HTERT RPE-1 (cell line): ENCODE results near the gene ZFAND3.

Experiments used
- in situ Hi-C: fragments of 300-500 bp; cut with MboI; formaldehyde crosslinking; loops from 4 replicates; pipeline ENCODE4 v1.14.3; 2020; ENCODE audit warnings: low sequenced_read_pairs

ZFAND3 gene

GRCh38 chr6:37819177-37819801, at the start of gene ZFAND3:
Gene ZFAND3, plus strand, starts transcription at chr6:37819727. Its CDS starts 219 bp downstream, at chr6:37819946.
- in situ Hi-C loops: no loop called here

DNA sequence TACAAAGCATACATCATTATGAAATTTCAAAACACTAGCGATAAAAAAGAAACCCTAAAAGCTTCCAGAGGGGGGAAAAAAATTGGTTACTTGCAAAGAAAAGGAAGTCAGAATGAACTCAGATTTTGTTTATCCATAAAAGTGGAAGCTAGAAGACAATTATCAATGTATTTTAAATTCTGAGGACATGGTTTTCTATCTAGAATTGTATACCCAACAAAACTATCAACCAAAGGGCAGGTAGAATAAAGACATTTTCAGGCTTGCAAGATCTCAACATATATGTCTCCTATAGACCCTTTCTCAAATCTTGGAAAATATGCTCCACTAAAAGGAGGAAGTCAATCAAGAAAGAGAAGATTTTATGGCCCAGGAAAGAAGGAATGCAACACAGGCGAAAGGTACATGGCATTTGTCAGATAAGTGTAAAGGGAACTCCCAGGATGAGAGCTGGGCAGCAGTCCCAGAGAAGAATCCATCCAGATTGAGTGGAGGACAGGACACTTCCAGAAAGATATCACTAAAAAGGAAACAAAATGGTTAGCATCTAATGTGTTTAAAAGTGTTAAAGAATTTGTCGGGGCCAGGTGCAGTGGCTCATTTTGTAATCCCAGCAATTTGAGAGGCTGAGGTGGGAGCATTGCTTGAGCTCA, 45.4 kb upstream of the ZFAND3 start:
- in situ Hi-C loops: no loop called here

GRCh38 chr6:37776566-37776965, 43.0 kb upstream of the ZFAND3 start:
- in situ Hi-C loops: no loop called here

- in situ Hi-C loops: no loop called here
Observed at GRCh38 chr6:37777272-37777834, 42.2 kb upstream of the ZFAND3 start.

DNA sequence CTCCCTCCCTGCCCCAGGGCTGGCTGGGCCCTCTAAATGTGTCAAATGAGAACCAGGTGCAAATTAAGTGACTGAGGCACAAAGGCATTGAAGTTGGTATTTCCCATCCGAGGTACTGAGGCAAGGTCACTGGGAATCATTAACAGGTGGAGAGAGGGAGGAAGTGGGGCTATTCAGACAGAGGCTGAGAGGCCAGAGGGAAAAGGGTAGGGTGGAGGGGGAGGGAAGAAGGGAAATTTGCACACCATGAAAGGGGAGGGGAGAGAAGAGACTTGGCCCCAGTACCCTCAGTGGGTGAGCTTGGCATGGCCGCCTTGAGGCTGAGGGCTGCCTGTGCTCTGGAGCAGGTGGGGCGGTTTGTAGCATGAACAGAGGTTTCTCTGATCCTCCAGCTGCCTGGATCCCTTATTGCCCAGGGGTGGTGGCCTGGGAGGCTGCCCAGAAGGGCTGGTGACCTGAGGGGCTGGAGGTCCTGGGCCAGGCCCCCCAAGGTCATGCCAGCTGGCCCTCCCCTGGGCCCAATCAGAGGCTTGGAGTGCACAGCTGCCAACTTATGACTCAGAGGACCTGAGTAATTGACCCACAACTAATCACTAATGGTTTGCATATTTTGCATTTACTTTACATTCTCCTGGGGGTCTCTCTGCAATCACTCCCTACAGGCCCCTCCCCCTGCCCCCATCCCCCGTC, 40.3 kb upstream of the ZFAND3 start:
- in situ Hi-C loops: no loop called here

DNA sequence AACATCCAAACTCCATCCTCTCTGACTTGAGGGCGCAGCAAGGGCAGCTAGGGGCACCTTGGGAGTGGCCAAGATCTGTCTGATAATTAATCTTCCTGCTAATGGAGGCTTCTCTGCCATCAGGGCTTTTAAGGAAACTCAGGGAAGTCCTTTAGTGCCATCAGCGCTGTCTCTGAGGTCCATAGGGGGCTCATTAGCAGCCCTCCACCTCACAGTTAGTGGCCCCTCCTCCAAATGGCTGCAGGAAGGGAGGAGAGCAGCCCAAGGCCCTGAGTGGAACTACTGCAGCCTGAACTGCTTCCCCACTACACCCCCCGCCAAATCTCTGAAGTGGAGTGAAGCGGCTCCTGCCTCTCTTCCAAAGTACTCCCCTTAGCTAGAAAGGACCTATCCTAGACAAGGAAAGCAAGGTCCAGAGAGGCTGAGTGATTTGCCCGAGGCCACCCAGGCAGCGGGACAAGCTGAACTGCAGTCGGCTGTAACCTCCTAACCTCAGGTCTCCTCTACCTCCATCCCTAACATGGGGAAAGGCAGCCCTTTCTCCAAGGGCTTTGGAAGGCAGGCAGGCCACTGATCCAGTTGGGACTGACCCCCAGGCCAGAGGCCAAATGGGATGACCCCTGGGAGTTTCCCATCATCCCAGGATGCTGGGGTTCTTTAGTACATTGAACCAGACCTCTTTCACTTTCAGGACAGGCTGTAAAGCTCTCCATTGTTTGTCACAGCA, 39.5 kb upstream of the ZFAND3 start:
- in situ Hi-C loops: no loop called here

GRCh38 chr6:37781788-37782187, 37.7 kb upstream of the ZFAND3 start:
- in situ Hi-C loops: no loop called here

- in situ Hi-C loops: no loop called here
Observed at GRCh38 chr6:37783025-37783855, 36.3 kb upstream of the ZFAND3 start.

GRCh38 chr6:37783856-37784584, 35.5 kb upstream of the ZFAND3 start:
- in situ Hi-C loops: no loop called here

GRCh38 chr6:37784585-37784967, 35.0 kb upstream of the ZFAND3 start:
- in situ Hi-C loops: no loop called here

DNA sequence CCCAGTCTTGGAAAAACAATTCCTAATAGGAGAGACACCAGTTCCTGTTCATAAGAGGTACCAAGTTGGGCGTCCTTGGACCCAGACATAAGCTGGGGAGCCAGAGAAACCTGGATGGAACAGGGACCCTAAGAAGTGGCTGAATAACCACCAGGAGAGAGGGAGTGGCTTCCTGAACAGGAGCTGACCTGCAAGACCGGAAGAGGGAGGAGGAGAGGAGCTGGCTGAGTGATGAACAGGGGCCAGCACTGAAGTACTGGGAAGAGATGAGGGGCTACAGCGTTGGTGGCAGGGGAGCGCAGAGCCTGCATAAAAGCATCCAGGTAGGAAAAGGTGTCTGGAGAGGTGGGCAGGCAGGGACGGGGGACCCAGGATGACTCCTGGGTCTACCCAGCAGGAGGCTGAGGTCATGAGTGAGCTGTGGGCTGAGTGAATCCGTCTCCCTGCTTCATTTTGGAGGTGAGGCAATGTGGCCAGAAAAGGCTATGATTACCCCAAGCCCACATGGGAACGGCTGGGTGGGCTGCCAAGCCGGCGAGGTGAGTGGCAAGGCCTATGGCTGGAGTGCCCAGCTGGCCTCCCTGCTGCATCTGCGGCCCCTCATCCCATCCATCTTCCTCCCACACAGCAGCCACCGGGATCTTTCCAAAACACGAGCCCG, 34.4 kb upstream of the ZFAND3 start:
- in situ Hi-C loops: no loop called here

DNA sequence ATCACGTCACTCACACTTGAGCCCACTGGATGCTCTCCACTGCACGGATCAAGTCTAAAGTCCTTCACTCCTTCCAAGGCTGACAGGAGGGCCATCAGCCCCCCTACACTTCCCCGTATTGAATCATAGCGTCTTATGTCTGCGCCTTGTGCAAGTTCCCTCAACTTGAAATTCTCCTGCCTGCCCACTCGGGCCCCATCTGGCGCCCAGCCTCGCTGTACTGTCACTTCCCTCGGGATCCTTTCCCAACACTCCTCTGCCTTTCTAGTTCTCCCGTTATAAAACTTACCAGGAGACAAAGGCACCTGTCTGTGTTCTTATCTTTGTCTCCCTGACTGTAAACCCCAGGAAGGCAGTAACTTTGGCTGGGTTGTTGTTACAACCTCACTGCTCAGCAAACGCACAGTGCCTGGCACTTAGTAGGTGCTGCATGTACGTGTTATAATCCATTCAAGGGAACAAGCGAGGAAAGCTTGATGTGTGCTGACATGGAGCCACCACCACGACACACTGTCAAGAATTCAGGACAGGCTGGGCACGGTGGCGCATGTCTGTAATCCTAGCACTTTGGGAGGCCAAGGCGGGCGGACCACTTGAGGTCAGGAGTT, 33.8 kb upstream of the ZFAND3 start:
- in situ Hi-C loops: no loop called here

DNA sequence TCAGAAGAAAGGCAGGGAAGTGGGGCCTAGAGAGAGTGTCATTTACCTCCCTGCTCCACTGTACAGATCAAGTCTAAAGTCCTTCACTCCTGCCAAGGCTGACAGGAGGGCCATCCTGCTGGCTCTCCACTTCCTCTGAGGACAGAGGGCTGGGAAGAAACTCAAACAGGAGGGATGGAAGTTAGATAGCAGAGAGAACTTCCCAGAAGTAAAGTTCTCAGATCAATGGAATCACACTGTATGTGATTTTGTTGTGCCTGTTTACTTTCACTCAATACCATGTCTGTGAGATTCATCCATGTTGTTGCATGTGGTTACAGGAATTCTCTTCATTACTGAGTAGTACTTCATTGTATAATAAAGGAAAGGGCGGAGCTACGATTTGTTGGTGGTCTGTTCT, 32.3 kb upstream of the ZFAND3 start:
- in situ Hi-C loops: no loop called here

GRCh38 chr6:37788259-37788658, 31.3 kb upstream of the ZFAND3 start:
- in situ Hi-C loops: no loop called here

GRCh38 chr6:37791156-37791919, 28.2 kb upstream of the ZFAND3 start:
- in situ Hi-C loops: no loop called here

DNA sequence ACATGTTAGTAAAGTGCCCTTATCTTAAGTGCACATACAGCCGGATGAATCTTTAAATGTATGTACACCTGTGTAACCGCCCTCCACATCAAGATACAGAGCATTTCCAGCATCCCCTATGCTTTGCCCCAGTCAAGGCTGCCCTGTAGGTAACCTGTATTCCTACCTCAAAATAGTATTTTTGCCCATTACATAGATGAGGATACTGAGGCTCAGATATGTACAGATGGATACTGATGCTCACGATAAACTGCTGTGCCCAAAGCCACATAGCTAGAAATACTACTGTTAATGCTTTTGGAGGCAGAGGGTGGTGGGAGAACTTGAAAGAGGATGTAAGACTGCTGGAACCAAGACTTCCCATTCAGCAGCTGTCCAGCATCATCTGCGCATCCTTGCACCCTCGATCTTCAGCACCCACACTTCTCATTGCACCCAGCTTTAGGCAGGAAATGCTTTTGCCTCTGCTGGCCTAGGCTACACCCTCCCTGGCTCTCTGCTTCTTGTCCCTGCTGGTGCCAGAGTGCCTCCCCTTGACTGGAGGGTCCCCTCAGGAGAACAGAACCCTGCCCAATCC, 27.0 kb upstream of the ZFAND3 start:
- in situ Hi-C loops: no loop called here

GRCh38 chr6:37793067-37793466, 26.5 kb upstream of the ZFAND3 start:
- in situ Hi-C loops: no loop called here

- in situ Hi-C loops: no loop called here
Observed at GRCh38 chr6:37794825-37795224, 24.7 kb upstream of the ZFAND3 start.
